Measurements from ENCODE around the gene CCDC159. TPM values are rescaled to one million over a fixed set of nuclear protein-coding genes. Genes with fewer than 3 reads are reported as not detected.

Gene CCDC159
- total and polyA plus RNA-seq, 2 of the 4 experiments (the other 2 are of a cell fraction), result 4.7 to 14.0 TPM

- in situ Hi-C loops (cut with MboI; ENCODE audit: low sequenced_read_pairs), result no loop called here
- intact Hi-C loops (cut with micrococcal nuclease), result loop anchor here (1.0 kb wide), 1 partner anchor 16 kb away; the partner anchor contains the start of gene RAB3D
- peak overlapping the region; percentile 87 for H2BK120ac ChIP-seq (ENCODE audit: low read depth, low read length)
These were observed 22.7 kb upstream of the CCDC159 start for GRCh38 chr19:11323601-11324078.

More at GRCh38 chr19:11323601-11324078, 22.7 kb upstream of the CCDC159 start:
- ChIA-PET POLR2A (ENCODE audit: unreplicated experiment) (no interaction called here), CTCF (no interaction called here)
- Histone ChIP-seq H2AK9ac (replicated peaks; ENCODE audit: low read depth, low read length, poor library complexity) (peak overlapping the region; percentile 33), H4K20me1 (ENCODE audit: insufficient read depth, low read length) (no peaks in the 10 kb centered on the region), H4K8ac (ENCODE audit: low read depth in 2 of 2, low read length in 2 of 2) (peak overlapping the region; percentile 60 to 83), H3K4ac (ENCODE audit: low read depth, low read length) (peak overlapping the region; percentile 76), H3K9ac (ENCODE audit: low read depth, low read length) (peak overlapping the region; percentile 1; the same call in 1 of the 2 replicates), H3K4me3 (ENCODE audit: insufficient read depth, low read depth, low read length) (no peak overlapping the region), H4K91ac (ENCODE audit: insufficient read depth, low read depth, low read length) (peak overlapping the region; percentile 91), H3K4me2 (ENCODE audit: low read depth, low read length) (peak overlapping the region; percentile 43), H2BK5ac (ENCODE audit: low read depth, low read length, poor library complexity, severe bottlenecking) (peak overlapping the region; percentile 38), H3K27ac (ENCODE audit: insufficient read depth, low read length) (peak overlapping the region; percentile 65), H3K4me1 (ENCODE audit: control insufficient read depth, insufficient read depth, low read length) (peaks cover 12% of the 10 kb centered on the region), H2AK5ac (ENCODE audit: low read depth, low read length) (peak overlapping the region; percentile 96), H3K14ac (replicated peaks; ENCODE audit: low read depth, low read length) (peak overlapping the region; percentile 59), H2BK15ac (ENCODE audit: low read depth, low read length) (peak overlapping the region; percentile 91; the same call in 2 of the 3 replicates), H2BK20ac (ENCODE audit: low read depth, low read length) (peak overlapping the region; percentile 79), H3K18ac (ENCODE audit: low read depth, low read length) (peak overlapping the region; percentile 5), H3K23ac (ENCODE audit: low read depth, low read length) (peak overlapping the region; percentile 87), H3K79me1 (ENCODE audit: low read depth in 1 of 2, low read length in 2 of 2) (no peaks in the 10 kb centered on the region), H3K36me3 (ENCODE audit: control insufficient read depth, insufficient read depth, low read length) (peaks cover 7% of the 10 kb centered on the region; the same call in 1 of the 2 replicates), H3K56ac (ENCODE audit: extremely low read depth, insufficient read depth, low read length) (peak overlapping the region; percentile 82; the same call in 1 of the 2 replicates), H2AFZ (replicated peaks; ENCODE audit: low read length, poor library complexity) (peak overlapping the region; percentile 38), H4K5ac (ENCODE audit: low read depth, low read length) (peak overlapping the region; percentile 3), H3K27me3 (ENCODE audit: control insufficient read depth, insufficient read depth, low read length) (no peaks in the 10 kb centered on the region), H3K9me1 (ENCODE audit: insufficient read depth, low read length) (peaks cover 10% of the 10 kb centered on the region), H3K9me3 (ENCODE audit: control insufficient read depth, insufficient read depth, low read length) (no peaks in the 10 kb centered on the region)
- no TSS peak for BruUV-seq (replicated peaks)
- dilution Hi-C loops (cut with HindIII; ENCODE audit: low sequenced_read_pairs, unreplicated experiment), result no loop called here
- TF ChIP-seq MAZ (IDR thresholded peaks at IDR 0.05; ENCODE audit: borderline replicate concordance, low read depth, low read length) (0 out of 2 replicates have a peak, but pooled peaks have one; percentile 5), CEBPB (IDR thresholded peaks at IDR 0.05; ENCODE audit: low read depth, low read length) (no peak), BHLHE40 (IDR thresholded peaks at IDR 0.05; ENCODE audit: low read depth, low read length) (no peak)
- ATAC-seq (ENCODE audit: low read depth) (no peak; the same call in 1 of the 2 replicates), DNase-seq (no peak)
- WGBS, 2 experiments (ENCODE audit: extremely low coverage in 2 of 2, insufficient read length in 1 of 2), result 60% methylated on average over 1 of the region's 5 CpGs; no CpG with 5 or more reads in 1 of the 2 experiments

Data from IMR-90 (cell line).